ENCODE data around the gene HS3ST5.
"Not testable (repeated sequence)": the region's sequence is repeated elsewhere in the genome, so short reads cannot be mapped to it uniquely, and the experiment has no call there.

Gene HS3ST5

GRCh38 chr6:114327074-114327473 is 15.7 kb downstream of the HS3ST5 start:
- no peak for DNase-seq

GRCh38 chr6:114323784-114324183 is 19.0 kb downstream of the HS3ST5 start:
- DNase-seq: no peak

- DNase-seq: no peak
These were observed 23.1 kb downstream of the HS3ST5 start for GRCh38 chr6:114319749-114320148.

GRCh38 chr6:114315831-114316595 is 26.8 kb downstream of the HS3ST5 start:
- no peak for DNase-seq

DNA sequence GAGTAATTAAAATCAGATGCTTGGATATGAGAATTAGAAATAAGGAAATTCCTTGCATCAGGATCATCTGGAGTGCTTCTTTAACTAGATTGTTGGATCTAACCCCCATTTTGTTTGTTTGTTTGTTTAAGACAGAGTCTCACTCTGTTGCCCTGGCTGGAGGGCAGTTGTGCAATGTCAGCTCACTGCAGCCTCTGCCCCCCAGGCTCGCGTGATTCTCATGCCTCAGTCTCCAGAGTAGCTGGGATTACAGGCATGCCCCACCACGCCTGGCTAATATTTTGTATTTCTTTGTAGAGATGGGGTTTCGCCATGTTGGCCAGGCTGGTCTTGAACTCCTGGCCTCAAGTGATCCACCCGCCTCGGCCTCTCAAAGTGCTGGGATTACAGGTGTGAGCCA is 29.0 kb downstream of the HS3ST5 start:
- DNase-seq: not testable (repeated sequence)

GRCh38 chr6:114312931-114313330 is 29.9 kb downstream of the HS3ST5 start:
- no peak for DNase-seq

DNA sequence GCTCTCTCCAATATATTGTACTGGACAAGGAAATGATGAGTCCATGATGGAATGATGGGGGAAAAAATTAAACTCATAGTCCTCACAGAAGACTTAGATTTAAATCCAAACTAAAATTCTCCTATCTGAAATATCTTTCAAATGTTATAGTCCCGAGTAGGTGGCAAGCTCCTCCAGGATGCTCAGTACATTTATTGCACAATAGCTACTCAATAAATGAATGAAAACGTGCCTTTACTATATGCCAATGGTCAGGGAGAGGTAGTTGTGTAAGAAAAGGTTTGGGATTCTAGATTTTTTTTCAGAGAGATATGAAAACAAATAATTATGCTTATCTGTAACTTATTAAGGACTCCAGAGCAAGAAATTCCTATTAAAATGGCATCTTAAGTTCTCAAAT is 32.8 kb downstream of the HS3ST5 start:
- no peak for DNase-seq

- DNase-seq: no peak
These were observed 38.4 kb downstream of the HS3ST5 start for GRCh38 chr6:114304304-114304887.

GRCh38 chr6:114301596-114302219 is 41.1 kb downstream of the HS3ST5 start:
- DNase-seq: no peak

DNA sequence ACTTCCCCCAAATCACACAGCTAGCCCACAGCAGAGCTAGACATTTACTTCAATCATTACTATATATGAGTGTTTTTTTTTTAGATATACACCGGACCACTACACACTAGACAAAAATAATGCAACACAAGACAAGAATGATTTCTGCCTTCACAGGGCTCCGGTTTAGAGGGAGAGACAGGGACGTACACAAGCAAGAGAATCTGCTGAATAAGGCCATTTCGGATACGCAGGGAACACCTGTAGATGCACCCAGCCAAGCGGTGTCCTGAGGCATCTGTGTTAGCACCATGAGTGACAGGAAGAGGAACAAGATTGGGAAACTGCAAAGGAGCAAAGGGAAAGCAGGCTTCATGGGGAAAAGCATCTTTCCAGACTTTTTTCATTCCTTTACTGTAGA is 45.7 kb downstream of the HS3ST5 start:
- DNase-seq: no peak

- DNase-seq: no peak
These were observed 50.4 kb downstream of the HS3ST5 start for GRCh38 chr6:114292431-114292830.

GRCh38 chr6:114291428-114291827 is 51.4 kb downstream of the HS3ST5 start:
- DNase-seq: no peak

DNA sequence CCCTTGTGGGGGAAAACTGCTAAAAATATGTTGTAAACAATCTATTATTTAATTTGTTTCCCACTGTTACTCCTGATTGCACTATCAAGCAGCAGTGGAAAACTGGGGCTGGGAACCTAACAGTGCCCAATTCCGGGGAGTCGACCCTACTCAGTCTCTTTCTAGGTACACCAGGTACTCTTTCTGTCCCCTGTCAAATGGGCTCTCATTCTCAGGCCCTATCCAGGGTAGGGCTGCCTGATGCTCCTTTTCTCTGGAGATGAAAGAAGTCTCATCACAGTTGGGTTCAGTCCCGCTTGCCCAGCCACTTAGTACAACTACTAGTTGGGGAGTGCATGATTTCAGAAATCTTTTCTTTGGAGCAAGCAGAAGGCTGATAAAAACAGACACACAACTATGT is 52.0 kb downstream of the HS3ST5 start:
- no peak for DNase-seq

GRCh38 chr6:114288701-114289495 is 53.9 kb downstream of the HS3ST5 start:
- no peak for DNase-seq

- DNase-seq: no peak
These were observed 55.4 kb downstream of the HS3ST5 start for GRCh38 chr6:114287461-114287860.

DNA sequence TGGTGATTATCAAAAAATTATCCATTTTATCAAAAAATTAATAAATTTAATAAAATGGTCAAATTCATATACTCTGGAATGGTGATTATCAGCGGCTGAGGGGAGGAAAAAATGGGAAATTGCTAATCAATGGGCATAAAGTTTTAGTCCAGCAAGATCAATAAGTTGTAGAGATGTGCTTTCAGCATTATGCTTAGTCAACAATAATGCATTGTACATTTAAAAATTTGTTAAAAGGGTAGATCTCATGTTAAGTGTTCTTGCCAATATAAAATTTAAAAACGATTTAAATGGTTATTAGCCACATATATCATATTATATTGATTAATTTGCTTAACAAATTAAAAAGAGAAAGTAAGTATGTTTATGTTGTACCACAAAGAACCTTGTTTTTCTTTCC is 56.6 kb downstream of the HS3ST5 start:
- no peak for DNase-seq

DNA sequence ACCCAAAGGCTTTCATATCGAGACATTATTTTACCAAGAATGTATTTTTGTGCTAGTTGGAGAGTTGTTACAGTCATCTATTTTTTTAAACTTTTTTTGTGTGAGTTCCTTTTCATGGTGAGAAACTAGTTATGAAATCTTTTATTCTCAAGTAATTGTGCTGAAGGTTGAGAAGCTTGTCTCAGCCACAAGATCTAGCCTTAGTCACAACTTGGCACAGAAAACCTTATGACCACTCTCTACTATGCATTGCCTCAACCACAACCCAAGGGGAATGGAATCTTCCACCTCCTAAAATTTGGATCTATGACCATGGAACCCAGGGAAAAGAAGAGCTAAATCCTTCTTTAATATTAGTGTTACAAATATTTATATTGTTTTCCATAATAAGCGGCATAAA is 58.5 kb downstream of the HS3ST5 start:
- no peak for DNase-seq

GRCh38 chr6:114282292-114282691 is 60.5 kb downstream of the HS3ST5 start:
- no peak for DNase-seq

- DNase-seq: no peak
These were observed 61.3 kb downstream of the HS3ST5 start for GRCh38 chr6:114281496-114281895.

GRCh38 chr6:114280239-114280982 is 62.4 kb downstream of the HS3ST5 start:
- DNase-seq: no peak

GRCh38 chr6:114277220-114277619 is 65.6 kb downstream of the HS3ST5 start:
- DNase-seq: no peak

DNA sequence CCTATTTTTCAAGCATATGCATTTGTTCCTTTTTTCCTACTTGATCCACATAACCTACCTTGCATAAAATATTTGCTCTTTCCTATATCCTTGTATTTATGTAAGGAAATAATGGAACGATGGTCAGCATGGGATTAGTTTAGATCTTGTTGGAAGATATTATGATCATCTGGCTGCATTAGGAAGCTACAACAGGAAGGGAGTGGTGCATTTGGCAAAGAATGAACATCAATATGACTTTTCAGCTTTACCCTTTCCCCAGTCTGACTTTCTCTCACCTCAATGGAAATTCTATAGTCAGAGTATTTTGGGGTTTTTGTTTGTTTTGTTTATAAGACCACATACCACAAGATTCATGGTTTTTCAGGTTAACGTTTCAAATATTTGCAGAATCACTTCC is 66.0 kb downstream of the HS3ST5 start:
- no peak for DNase-seq

DNA sequence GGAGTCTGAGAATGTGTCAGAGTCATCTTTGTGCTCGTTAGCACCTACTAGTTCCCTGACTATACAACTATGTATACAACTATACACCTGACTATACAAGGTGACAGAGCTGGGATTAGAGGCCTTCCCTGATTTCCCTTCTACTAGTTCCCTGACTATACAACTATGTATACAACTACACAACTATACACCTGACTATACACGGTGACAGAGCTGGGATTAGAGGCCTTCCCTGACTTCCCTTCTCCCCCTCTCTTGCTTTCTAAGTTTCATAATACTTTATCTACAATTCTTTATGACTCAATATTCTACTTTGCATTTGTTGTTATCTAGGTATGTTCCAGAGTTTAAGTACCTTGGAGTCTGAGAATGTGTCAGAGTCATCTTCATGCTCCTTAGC is 68.0 kb downstream of the HS3ST5 start:
- no peak for DNase-seq
